Psoas muscle (tissue), 8 donors: Measurements from ENCODE around the gene OR51I2. TPM values are rescaled to one million over a fixed set of nuclear protein-coding genes. Genes with fewer than 3 reads are reported as not detected.

Source experiments
- ATAC-seq, 4 donors: fragments of 200-7000 bp; cut with Tn5 transposase; one replicate each; pipeline ENCODE4 v1.9.1; 2020; ENCODE audit warnings: moderate library complexity in 3 of 4, mild to moderate bottlenecking in 2 of 4
- DNase-seq, 2 donors: peaks; one replicate each; pipeline ENCODE4 v3.0.0-alpha.2; 2020
- H3K27ac ChIP-seq: fragments of 200-600 bp; one replicate; pipeline ENCODE4 v1.8.0; 2022
- H3K27me3 ChIP-seq, 3 donors: fragments of 200-600 bp in 1 of 3; one replicate each; pipeline versions ENCODE4 v1.6.1 to v1.8.0; 2013 to 2022; ENCODE audit warnings: low read length in 2 of 3, mild to moderate bottlenecking in 2 of 3, moderate library complexity in 1 of 3; ENCODE audit not compliant: insufficient read depth in 3 of 3
- H3K36me3 ChIP-seq, 2 donors: fragments of 200-600 bp in 1 of 2; one replicate each; pipeline versions ENCODE4 v1.6.1 to v1.8.0; 2013 to 2022; ENCODE audit warnings: low read depth in 1 of 2, mild to moderate bottlenecking in 1 of 2, moderate library complexity in 1 of 2; ENCODE audit not compliant: insufficient read depth in 1 of 2
- H3K4me1 ChIP-seq: fragments of 200-600 bp; one replicate; pipeline ENCODE4 v1.8.0; 2022
- H3K4me3 ChIP-seq: fragments of 200-600 bp; one replicate; pipeline ENCODE4 v1.8.0; 2022; ENCODE audit warnings: mild to moderate bottlenecking
- H3K9me3 ChIP-seq: fragments of 200-600 bp; one replicate; pipeline ENCODE4 v1.8.0; 2022
- WGBS, 3 donors: extraction: QIAGEN DNeasy Blood & Tissue Kit; methylation state at CpG; one replicate each; pipeline versions ENCODE4 v1.1.6 to v1.1.7; 2013; 5-methylcytosine and 5-hydroxymethylcytosine counted together
- intact Hi-C, 2 donors: fragments of 100-400 bp; cut with DNase I; formaldehyde crosslinking; loops; one replicate each; pipeline versions ENCODE4 v1.11.0 to v1.14.2; 2022
- polyA plus RNA-seq, 3 donors: library from polyadenylated mRNA; stranded (reverse); fragments of 200-250 nt; gene quantifications; one replicate each; pipeline ENCODE4 v1.2.3, GENCODE V29; 2013
- total RNA-seq, 4 donors: library from RNA; stranded (reverse); fragmentation: NEBNext Ultra II Directional in 2 of 4; extraction: Animal tissue kit (Norgen Biotek cat#: 25700) in 2 of 4; gene quantifications; one replicate each; pipeline versions ENCODE4 v1.2.1 to v1.2.4, GENCODE V29; 2021 to 2023
- TF ChIP-seq, protein P1 (sequence below): fragments of 200-600 bp; IDR thresholded peaks from one replicate; pipeline ENCODE4 v1.8.0; 2022; ENCODE audit warnings: antibody characterized with exemption
- donor health status: healthy with polysubstance abuse.
- donor health status: DM: no; HTN: no; CAD: no; lungs with moderate emphysema.
- donor health status: Bipolar disorder and iron deficiency.
- donor health status: healthy.
- donor health status: DM: yes; HTN: yes; CAD: no.
- donor health status: DM: no; HTN: no; CAD: no.
- donor health status: DM: no; HTN: no; CAD: no.
- donor health status: DM: yes; HTN: yes; CAD: no.

OR51I2 gene
- total and polyA plus RNA-seq, 7 donors: not detected

DNA sequence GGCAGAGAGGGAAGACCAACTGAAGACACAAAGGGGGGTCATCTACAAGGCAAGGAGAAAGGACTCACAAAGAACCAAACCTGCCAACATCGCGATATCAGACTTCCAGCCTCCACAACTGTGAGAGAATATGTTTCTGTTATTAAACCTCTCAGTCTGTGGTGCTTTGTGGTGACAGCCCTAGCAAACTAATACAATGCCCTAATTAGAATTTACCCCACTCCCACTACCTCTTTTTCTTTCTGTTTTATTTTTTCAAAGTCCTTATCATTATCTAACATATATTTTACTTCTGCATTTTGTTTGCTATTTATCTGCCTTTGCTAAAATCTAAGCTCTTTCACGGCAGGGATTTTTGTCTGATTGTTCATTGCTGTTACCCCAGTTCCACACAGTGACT lies 36.9 kb downstream of the OR51I2 start:
- DNase-seq (no peak), ATAC-seq (no peak)
- H3K27ac ChIP-seq: no peak overlapping the region
- H3K27me3 ChIP-seq: no peaks in the 10 kb centered on the region
- H3K9me3 ChIP-seq: no peaks in the 10 kb centered on the region
- H3K4me1 ChIP-seq: no peaks in the 10 kb centered on the region
- no peak overlapping the region for H3K4me3 ChIP-seq
- intact Hi-C loops: no loop called here
- TF ChIP-seq, protein P1, sequence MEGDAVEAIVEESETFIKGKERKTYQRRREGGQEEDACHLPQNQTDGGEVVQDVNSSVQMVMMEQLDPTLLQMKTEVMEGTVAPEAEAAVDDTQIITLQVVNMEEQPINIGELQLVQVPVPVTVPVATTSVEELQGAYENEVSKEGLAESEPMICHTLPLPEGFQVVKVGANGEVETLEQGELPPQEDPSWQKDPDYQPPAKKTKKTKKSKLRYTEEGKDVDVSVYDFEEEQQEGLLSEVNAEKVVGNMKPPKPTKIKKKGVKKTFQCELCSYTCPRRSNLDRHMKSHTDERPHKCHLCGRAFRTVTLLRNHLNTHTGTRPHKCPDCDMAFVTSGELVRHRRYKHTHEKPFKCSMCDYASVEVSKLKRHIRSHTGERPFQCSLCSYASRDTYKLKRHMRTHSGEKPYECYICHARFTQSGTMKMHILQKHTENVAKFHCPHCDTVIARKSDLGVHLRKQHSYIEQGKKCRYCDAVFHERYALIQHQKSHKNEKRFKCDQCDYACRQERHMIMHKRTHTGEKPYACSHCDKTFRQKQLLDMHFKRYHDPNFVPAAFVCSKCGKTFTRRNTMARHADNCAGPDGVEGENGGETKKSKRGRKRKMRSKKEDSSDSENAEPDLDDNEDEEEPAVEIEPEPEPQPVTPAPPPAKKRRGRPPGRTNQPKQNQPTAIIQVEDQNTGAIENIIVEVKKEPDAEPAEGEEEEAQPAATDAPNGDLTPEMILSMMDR: no peak
- no peaks in the 10 kb centered on the region for H3K36me3 ChIP-seq
- 89 to 91% (median 90%) methylated on average over 3 of the region's 3 CpGs for WGBS, 3 donors

DNA sequence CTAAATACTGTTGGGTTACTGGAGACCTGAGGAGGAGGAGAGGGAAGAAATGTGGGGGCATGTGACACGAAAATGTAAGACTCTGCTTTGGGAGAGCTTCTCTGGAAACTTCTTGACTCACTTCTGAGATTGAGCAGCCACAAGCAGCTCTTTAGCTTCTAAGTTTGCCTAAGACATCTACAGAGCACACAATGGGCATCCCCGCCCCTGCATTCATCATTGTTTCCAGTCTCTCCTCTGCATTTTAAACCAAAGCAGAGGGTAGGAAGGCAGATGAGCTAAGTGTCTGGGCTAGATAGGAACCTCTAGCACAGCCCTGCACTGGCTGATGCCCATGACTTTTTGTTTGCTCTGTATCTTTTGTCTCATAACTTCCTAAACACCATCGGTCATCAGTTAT lies 37.3 kb downstream of the OR51I2 start:
- Histone ChIP-seq H3K4me1 (no peaks in the 10 kb centered on the region), H3K27ac (no peak overlapping the region), H3K4me3 (no peak overlapping the region), H3K27me3 (no peaks in the 10 kb centered on the region), H3K9me3 (no peaks in the 10 kb centered on the region), H3K36me3 (no peaks in the 10 kb centered on the region)
- no peak for DNase-seq
- intact Hi-C loops: no loop called here
- WGBS, 3 donors: 77 to 81% (median 78%) methylated on average over 3 of the region's 3 CpGs
- no peak for ATAC-seq
- TF ChIP-seq, protein P1: no peak

DNA sequence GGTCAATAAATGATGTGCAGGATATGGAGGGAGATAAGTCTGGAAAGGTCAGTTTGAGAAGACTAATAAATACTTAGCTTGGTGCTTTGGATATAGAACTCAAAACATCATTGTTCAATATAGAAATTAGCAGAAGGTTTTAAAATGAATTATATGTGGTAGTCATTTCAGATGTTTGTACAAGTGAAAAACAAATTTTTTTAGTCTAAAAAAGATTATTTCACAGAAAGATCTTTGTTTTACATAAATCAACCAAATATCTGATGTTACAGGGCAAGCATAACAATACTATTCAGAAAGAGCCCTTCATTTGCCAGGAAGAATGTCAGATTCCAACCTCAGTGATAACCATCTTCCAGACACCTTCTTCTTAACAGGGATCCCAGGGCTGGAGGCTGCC lies 39.3 kb downstream of the OR51I2 start, which contains the start of gene OR52D1:
TSS of gene OR52D1 (plus strand) at position 301 of the 400 bp plus-strand sequence. CDS start at position 323, 22 bp downstream.
- no peaks in the 10 kb centered on the region for H3K27me3 ChIP-seq
- DNase-seq: no peak
- H3K9me3 ChIP-seq: no peaks in the 10 kb centered on the region
- no peaks in the 10 kb centered on the region for H3K36me3 ChIP-seq
- ATAC-seq: no peak
- no peaks in the 10 kb centered on the region for H3K4me1 ChIP-seq
- no peak within 1 kb of the TSS for H3K27ac ChIP-seq
- TF ChIP-seq, protein P1: no peak
- intact Hi-C loops: no loop called here
- no peak within 1 kb of the TSS for H3K4me3 ChIP-seq

DNA sequence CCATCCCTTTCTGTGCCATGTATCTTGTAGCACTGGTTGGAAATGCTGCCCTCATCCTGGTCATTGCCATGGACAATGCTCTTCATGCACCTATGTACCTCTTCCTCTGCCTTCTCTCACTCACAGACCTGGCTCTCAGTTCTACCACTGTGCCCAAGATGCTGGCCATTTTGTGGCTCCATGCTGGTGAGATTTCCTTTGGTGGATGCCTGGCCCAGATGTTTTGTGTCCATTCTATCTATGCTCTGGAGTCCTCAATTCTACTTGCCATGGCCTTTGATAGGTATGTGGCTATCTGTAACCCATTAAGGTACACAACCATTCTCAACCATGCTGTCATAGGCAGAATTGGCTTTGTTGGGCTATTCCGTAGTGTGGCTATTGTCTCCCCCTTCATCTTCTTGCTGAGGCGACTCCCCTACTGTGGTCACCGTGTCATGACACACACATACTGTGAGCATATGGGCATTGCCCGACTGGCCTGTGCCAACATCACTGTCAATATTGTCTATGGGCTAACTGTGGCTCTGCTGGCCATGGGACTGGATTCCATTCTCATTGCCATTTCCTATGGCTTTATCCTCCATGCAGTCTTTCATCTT lies 39.8 kb downstream of the OR51I2 start:
- no peak for DNase-seq
- no peak for ATAC-seq
- intact Hi-C loops: no loop called here
- 91 to 95% (median 94%) methylated on average over 4 of the region's 4 CpGs for WGBS, 3 donors
- Histone ChIP-seq H3K4me1 (no peaks in the 10 kb centered on the region), H3K4me3 (no peak overlapping the region), H3K27ac (no peak overlapping the region), H3K27me3 (no peaks in the 10 kb centered on the region), H3K9me3 (no peaks in the 10 kb centered on the region), H3K36me3 (no peaks in the 10 kb centered on the region)
- TF ChIP-seq, protein P1: no peak
